Vagina (tissue), 2 donors: ENCODE measurements around the gene CAMK4. TPM values are rescaled to one million over a fixed set of nuclear protein-coding genes. Genes with fewer than 3 reads are reported as not detected.

Experiments used
- DNase-seq, 2 donors: peaks; one replicate each; pipeline ENCODE4 v3.0.0-alpha.2; 2017; ENCODE audit errors: extremely low spot score in 2 of 2
- H3K27ac ChIP-seq: fragments of 200-600 bp; sonication (generic); one replicate; pipeline ENCODE4 v1.5.1; 2019
- H3K27me3 ChIP-seq: fragments of 200-600 bp; sonication (generic); one replicate; pipeline ENCODE4 v1.5.1; 2019
- H3K36me3 ChIP-seq, 2 donors: fragments of 200-600 bp; sonication (generic); one replicate each; pipeline ENCODE4 v1.5.1; 2017 to 2019
- H3K4me1 ChIP-seq: fragments of 200-600 bp; sonication (generic); one replicate; pipeline ENCODE4 v1.5.1; 2019
- H3K4me3 ChIP-seq, 2 donors: fragments of 200-600 bp; sonication (generic); 1 replicate in 1 of 2; 2 replicates in 1 of 2; pipeline ENCODE4 v1.5.1; 2016 to 2019
- H3K9me3 ChIP-seq: fragments of 200-600 bp; sonication (generic); one replicate; pipeline ENCODE4 v1.5.1; 2019
- POLR2A ChIP-seq, 2 donors: fragments of 450-650 bp; IDR thresholded peaks; one replicate each; pipeline ENCODE4 v1.6.1; 2017; ENCODE audit warnings: antibody characterized with exemption in 2 of 2, mild to moderate bottlenecking in 2 of 2, moderate library complexity in 2 of 2
- POLR2AphosphoS5 ChIP-seq, 2 donors: sonication (generic); formaldehyde crosslinking; IDR thresholded peaks; one replicate each; pipeline ENCODE4 v1.9.0; 2017; ENCODE audit warnings: antibody characterized with exemption in 2 of 2, mild to moderate bottlenecking in 2 of 2, low read depth in 1 of 2; ENCODE audit not compliant: insufficient read depth in 1 of 2
- intact Hi-C: fragments of 100-400 bp; cut with DNase I; formaldehyde crosslinking; loops from one replicate; pipeline ENCODE4 v1.15.1; 2023
- total RNA-seq: library from RNA; depleted of rRNA; stranded (reverse); fragments of >200 nt; gene quantifications from one replicate; pipeline ENCODE4 v1.2.3, GENCODE V29; 2016
- TF ChIP-seq, protein P1 (sequence below), 3 experiments: fragments of 450-650 bp in 2 of 3; fragments of 200-600 bp in 1 of 3; sonication (generic) in 1 of 3; IDR thresholded peaks; one replicate each; pipeline ENCODE4 v1.5.1; 2017 to 2019; ENCODE audit warnings: antibody characterized with exemption in 3 of 3, mild to moderate bottlenecking in 2 of 3, moderate library complexity in 2 of 3

Gene CAMK4
- total RNA-seq, 1 donor from 2014 or later = 11.8 TPM

DNA sequence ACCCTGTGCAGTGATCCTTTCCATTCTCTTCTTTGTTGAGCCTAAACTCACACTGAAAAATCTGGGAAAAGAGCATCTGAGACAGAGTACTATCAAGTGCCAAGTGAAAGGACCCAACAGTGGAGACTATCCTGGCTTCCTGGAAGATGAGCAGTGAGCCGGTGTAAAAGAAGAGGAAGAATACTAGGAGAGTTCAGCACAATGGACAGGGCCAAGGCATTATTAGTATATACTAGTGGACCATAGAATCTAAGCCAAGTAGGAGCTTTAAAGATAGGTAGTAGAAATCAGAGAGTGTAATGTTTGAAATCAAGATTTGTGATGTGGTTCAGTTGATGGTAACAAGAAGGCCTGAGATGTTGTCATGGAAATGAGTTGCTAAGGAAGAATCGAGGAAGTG, 140.8 kb downstream of the CAMK4 start:
- Histone ChIP-seq H3K27me3 (no peaks in the 10 kb centered on the region), H3K36me3 (no peaks in the 10 kb centered on the region), H3K9me3 (no peaks in the 10 kb centered on the region), H3K4me1 (no peaks in the 10 kb centered on the region), H3K4me3 (no peak overlapping the region), H3K27ac (no peak overlapping the region)
- no peak for DNase-seq
- TF ChIP-seq POLR2A (IDR thresholded peaks at IDR 0.05) (no peak), POLR2AphosphoS5 (IDR thresholded peaks at IDR 0.05; ENCODE audit: insufficient read depth in 1 of 2, low read depth in 1 of 2) (no peak)
- TF ChIP-seq, protein P1, sequence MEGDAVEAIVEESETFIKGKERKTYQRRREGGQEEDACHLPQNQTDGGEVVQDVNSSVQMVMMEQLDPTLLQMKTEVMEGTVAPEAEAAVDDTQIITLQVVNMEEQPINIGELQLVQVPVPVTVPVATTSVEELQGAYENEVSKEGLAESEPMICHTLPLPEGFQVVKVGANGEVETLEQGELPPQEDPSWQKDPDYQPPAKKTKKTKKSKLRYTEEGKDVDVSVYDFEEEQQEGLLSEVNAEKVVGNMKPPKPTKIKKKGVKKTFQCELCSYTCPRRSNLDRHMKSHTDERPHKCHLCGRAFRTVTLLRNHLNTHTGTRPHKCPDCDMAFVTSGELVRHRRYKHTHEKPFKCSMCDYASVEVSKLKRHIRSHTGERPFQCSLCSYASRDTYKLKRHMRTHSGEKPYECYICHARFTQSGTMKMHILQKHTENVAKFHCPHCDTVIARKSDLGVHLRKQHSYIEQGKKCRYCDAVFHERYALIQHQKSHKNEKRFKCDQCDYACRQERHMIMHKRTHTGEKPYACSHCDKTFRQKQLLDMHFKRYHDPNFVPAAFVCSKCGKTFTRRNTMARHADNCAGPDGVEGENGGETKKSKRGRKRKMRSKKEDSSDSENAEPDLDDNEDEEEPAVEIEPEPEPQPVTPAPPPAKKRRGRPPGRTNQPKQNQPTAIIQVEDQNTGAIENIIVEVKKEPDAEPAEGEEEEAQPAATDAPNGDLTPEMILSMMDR (IDR thresholded peaks at IDR 0.05) = no peak
- intact Hi-C loops = no loop called here

DNA sequence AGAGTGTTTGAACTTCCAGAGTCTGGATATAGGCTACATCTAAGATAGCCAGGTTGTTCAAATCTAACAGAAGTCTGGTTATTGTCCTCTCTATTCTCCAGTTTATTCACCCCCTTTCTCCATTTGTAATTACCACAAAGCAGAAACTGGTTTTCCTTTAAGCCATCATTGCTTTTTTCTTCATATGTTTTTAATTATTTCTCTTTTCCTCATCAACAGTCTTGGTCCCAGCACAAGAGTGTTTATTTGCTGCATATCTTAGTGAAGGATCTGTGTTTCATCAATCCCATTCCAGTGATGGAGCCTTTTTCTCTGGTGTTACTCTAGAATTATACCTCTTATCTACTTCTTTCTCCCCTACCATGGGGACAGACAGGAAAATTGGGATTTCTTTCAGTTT, 142.2 kb downstream of the CAMK4 start:
- intact Hi-C loops = no loop called here
- H3K27ac ChIP-seq = no peak overlapping the region
- no peak for DNase-seq
- H3K4me1 ChIP-seq = no peaks in the 10 kb centered on the region
- no peaks in the 10 kb centered on the region for H3K27me3 ChIP-seq
- TF ChIP-seq POLR2A (IDR thresholded peaks at IDR 0.05) (no peak), POLR2AphosphoS5 (IDR thresholded peaks at IDR 0.05; ENCODE audit: insufficient read depth in 1 of 2, low read depth in 1 of 2) (no peak)
- TF ChIP-seq, protein P1 (IDR thresholded peaks at IDR 0.05) = no peak
- H3K9me3 ChIP-seq = no peaks in the 10 kb centered on the region
- H3K36me3 ChIP-seq = no peaks in the 10 kb centered on the region
- H3K4me3 ChIP-seq = no peak overlapping the region

DNA sequence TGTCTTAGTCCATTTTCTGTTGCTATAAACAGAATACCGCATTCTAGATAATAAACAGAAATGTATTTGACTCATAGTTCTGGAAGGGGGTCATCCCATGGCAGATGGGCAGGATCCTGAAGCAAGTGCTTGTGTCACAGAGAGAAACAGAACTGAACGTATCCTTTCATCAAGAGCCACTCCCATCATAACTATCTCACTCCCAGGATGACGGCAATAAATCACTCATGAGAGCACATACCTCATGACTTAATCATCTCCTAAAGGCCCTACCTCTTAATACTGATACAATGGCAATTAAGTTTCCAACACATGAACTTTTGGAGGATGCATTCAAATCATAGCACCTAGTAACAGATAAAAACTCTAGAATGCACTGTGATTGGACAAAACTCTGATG, 142.9 kb downstream of the CAMK4 start:
- H3K4me3 ChIP-seq = no peak overlapping the region
- TF ChIP-seq POLR2A (IDR thresholded peaks at IDR 0.05) (no peak), POLR2AphosphoS5 (IDR thresholded peaks at IDR 0.05; ENCODE audit: insufficient read depth in 1 of 2, low read depth in 1 of 2) (no peak)
- TF ChIP-seq, protein P1 (IDR thresholded peaks at IDR 0.05) = no peak
- no peaks in the 10 kb centered on the region for H3K36me3 ChIP-seq
- DNase-seq = no peak
- H3K9me3 ChIP-seq = no peaks in the 10 kb centered on the region
- no peaks in the 10 kb centered on the region for H3K4me1 ChIP-seq
- no peaks in the 10 kb centered on the region for H3K27me3 ChIP-seq
- H3K27ac ChIP-seq = no peak overlapping the region
- intact Hi-C loops = no loop called here

DNA sequence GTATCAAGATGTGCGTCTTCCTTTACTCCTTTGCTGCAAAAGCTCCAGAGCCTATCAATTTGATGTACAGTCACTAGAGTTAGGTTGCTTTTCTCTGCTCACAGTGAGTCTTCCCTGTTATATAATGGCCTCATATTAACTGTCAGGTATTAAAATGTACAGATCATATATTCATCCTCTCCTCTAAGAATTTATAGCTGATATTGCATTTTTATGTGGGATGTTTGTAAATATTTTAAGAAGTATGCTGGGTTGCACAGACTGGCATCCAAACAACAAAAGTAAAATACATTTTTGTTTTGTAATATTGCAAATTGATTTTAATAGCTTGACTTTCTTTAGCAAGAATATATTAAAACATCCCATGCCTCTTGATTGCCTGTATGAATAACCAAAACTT, 148.6 kb downstream of the CAMK4 start:
- TF ChIP-seq, protein P1 (IDR thresholded peaks at IDR 0.05) = no peak
- TF ChIP-seq POLR2AphosphoS5 (IDR thresholded peaks at IDR 0.05; ENCODE audit: insufficient read depth in 1 of 2, low read depth in 1 of 2) (no peak), POLR2A (IDR thresholded peaks at IDR 0.05) (no peak)
- Histone ChIP-seq H3K36me3 (no peaks in the 10 kb centered on the region), H3K9me3 (no peaks in the 10 kb centered on the region), H3K4me3 (no peak overlapping the region), H3K27me3 (no peaks in the 10 kb centered on the region), H3K4me1 (no peaks in the 10 kb centered on the region), H3K27ac (no peak overlapping the region)
- intact Hi-C loops = no loop called here
- no peak for DNase-seq

DNA sequence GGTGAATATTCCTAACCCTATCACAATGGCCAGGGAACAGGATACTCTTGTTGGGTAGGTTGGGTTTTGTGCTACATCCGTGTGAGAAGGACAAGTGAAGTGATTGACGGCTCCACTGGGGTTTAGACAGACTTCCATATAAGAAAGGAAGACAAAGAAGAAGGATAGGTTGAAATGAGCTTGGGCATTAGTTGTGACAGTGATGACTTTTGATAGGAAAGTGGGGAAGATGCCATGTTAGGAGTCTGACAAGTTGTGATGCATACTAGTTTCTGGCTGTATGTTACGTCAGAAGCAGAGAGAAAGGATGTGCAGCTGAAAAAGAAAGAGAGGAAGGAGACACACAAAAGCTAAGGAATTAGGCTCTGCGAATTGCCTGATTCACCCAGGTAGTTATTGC, 150.2 kb downstream of the CAMK4 start:
- no peak overlapping the region for H3K4me3 ChIP-seq
- intact Hi-C loops = no loop called here
- TF ChIP-seq POLR2A (IDR thresholded peaks at IDR 0.05) (no peak), POLR2AphosphoS5 (IDR thresholded peaks at IDR 0.05; ENCODE audit: insufficient read depth in 1 of 2, low read depth in 1 of 2) (no peak)
- TF ChIP-seq, protein P1 (IDR thresholded peaks at IDR 0.05) = no peak

More for the DNA sequence above, 150.2 kb downstream of the CAMK4 start:
- Histone ChIP-seq H3K9me3 (no peaks in the 10 kb centered on the region), H3K27me3 (no peaks in the 10 kb centered on the region), H3K4me1 (no peaks in the 10 kb centered on the region), H3K27ac (no peak overlapping the region), H3K36me3 (no peaks in the 10 kb centered on the region)
- no peak for DNase-seq
